HTR-8/SVneo (cell line): ENCODE results near the gene FGF11.

ENCODE experiments used
- DNase-seq: peaks from one replicate; pipeline ENCODE4 v3.0.0; 2011; ENCODE audit warnings: low spot score, mixed read lengths; ENCODE audit not compliant: insufficient read length
- FAIRE-seq: peaks from 2 replicates; lab custom pipeline; 2011; peaks lifted over from hg19 to GRCh38; lab: Jason Lieb, UNC

Gene FGF11

DNA sequence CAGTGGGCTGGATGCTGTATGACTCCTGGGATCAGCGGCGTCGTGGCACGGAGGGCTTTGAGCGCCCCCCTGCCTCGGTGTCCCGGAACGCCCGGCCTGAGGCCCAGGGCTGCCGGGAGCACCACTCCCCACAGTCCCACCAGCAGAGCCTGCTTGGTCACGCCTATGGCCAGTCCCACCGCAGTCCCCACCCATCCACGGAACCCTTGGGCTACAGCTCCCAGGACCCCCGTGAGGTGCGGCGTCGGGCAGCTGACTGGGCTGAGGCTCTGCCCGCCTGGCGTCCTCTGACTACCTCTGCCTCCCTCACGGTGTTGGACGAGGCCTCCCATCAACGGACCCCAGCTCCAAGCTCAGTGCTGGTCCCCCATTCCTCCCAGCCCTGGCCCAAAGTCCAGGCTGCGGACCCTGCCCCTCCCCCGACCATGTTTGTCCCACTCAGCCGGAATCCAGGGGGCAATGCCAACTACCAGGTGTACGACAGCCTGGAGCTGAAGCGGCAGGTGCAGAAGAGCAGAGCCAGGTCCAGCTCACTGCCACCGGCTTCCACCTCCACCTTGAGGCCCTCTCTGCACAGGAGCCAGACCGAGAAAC lies 12.3 kb upstream of the FGF11 start:
- no peak for FAIRE-seq
- DNase-seq, result no peak

DNA sequence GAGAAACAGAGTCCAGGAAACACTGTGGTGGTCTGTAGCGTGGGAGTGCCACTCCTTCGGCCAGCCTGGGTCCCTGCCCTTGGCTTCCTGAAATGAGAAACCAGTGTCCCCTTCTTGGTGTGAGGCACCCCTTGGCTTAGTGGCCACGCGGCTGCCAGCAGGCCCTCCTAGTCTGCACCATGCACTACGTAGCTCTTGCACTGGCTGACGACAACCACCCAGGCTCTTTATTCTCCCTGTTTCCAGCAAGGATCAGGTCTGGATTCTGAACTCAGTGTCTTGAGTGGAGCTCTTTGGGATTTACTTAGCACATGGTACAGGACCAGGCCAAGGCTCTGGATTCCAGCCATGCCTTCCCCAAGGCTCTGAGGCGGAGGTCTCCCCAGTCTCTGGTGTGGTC lies 11.8 kb upstream of the FGF11 start:
- DNase-seq, result no peak
- FAIRE-seq, result no peak

GRCh38 chr17:7428557-7428956 lies 10.8 kb upstream of the FGF11 start, which contains the start of gene SPEM3:
SPEM3 (plus strand) TSS chr17:7428857; CDS start chr17:7428903, 46 bp downstream.
- DNase-seq (no peak), FAIRE-seq (no peak)

GRCh38 chr17:7429722-7430121 lies 9.6 kb upstream of the FGF11 start:
- DNase-seq (no peak), FAIRE-seq (no peak)

DNA sequence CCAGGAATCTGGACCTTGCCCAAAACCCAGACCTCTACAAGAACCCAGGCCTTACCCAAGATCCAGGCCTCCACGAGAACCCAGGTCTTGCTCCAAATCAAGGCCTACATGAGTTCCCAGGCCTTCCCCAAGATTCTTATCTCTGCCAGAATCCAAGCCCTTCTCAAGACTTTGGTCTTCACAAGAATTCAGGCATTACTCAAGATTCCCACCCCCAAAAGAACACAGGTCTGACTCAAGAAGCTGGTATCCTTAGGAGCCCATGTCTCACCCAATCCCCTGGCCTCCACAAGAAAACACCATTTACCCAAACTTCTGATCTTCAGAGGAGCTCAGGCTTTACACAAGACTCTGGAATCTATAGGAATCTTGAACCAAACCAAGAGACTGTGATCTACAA lies 8.1 kb upstream of the FGF11 start:
- DNase-seq (no peak), FAIRE-seq (no peak)

- FAIRE-seq (no peak), DNase-seq (no peak)
Measured at GRCh38 chr17:7432296-7432695, 7.0 kb upstream of the FGF11 start.

GRCh38 chr17:7435676-7436555 lies 3.4 kb upstream of the FGF11 start:
- DNase-seq, result no peak
- no peak for FAIRE-seq

- FAIRE-seq (peak; percentile 73), DNase-seq (peak; percentile 76)
Measured at GRCh38 chr17:7436556-7437368, 2.5 kb upstream of the FGF11 start.

GRCh38 chr17:7437369-7437863 lies 1.9 kb upstream of the FGF11 start:
- no peak for FAIRE-seq

GRCh38 chr17:7437950-7438614 lies 1.2 kb upstream of the FGF11 start:
- no peak for DNase-seq
- FAIRE-seq, result no peak

More at GRCh38 chr17:7437369-7437863, 1.9 kb upstream of the FGF11 start:
- no peak for DNase-seq

DNA sequence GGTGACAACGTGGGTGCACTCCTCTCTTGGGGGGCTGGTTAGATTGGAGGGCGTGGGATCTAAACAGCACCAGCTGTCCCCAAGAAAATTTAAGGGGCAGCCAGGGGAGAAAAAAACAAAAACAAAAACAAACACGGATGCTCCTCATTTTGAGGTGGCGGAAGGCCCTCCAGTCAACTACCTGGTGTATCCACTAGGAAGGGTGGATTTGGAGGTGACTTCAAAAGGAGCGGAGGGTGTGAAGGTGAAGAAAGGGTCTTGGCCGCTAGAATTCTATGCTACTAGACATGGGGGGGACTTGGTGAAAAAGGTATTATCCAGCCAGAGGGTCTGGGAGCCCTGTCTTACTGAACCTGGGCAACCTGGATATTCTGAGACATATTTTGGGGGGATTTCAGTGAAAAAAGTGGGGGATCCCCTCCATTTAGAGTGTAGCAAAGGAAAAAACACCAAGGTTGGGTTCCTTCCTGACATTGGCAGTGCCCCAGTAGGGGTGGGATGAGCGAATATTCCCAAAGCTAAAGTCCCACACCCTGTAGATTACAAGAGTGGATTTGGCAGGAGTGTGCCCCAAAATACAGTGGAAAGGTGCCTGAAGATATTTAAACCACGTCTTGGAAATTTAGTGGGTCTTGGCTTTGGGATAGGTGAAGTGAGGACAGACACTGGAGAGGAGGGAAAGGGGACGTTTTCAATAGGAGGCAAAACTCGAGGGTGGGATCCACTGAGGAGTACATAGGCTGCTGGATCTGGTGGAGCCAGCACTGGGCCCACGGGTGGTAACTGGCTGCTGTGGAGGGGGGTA lies 454 bp upstream of the FGF11 start:
- DNase-seq (no peak), FAIRE-seq (no peak)

GRCh38 chr17:7440113-7440833 lies 961 bp downstream of the FGF11 start:
- peak; percentile 66 for DNase-seq
- FAIRE-seq, result peak; percentile 92

- FAIRE-seq (no peak), DNase-seq (peak; percentile 41)
Measured at GRCh38 chr17:7440834-7441195, 1.5 kb downstream of the FGF11 start.

DNA sequence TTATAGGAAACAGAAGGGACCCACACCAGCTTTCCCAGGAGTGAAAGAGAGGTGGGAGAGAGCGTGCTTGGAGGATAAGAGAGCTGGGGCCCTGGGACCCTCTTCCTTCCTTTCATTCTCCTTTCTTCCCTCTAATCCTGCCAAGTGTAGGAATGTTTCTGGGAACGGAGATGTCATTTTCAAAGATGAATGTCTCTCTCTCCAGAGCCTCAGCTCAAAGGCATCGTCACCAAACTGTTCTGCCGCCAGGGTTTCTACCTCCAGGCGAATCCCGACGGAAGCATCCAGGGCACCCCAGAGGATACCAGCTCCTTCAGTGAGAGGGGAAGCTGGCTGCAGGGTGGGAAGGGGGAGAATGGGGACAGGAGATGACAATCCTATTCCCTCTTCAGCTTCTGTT lies 2.0 kb downstream of the FGF11 start:
- DNase-seq (no peak), FAIRE-seq (no peak)

DNA sequence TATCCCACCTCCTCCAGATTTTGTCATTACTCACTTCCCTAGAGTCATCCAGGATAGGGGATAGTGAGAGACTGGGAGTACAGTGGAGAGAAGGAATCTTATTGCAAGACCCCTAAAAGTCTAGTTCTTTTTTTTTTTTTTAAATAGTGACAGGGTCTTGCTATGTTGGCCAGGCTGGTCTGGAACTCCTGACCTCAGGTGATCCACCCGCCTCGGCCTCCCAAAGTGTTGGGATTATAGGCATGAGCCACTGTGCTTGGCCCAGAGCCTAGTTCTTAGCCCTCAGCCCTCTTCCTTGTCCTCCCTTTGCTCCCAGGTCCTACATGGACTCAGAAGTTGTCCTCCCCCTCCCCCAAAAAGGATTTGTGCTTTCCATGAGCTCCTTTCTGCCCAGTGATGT lies 2.8 kb downstream of the FGF11 start:
- FAIRE-seq, result no peak
- DNase-seq, result no peak

DNA sequence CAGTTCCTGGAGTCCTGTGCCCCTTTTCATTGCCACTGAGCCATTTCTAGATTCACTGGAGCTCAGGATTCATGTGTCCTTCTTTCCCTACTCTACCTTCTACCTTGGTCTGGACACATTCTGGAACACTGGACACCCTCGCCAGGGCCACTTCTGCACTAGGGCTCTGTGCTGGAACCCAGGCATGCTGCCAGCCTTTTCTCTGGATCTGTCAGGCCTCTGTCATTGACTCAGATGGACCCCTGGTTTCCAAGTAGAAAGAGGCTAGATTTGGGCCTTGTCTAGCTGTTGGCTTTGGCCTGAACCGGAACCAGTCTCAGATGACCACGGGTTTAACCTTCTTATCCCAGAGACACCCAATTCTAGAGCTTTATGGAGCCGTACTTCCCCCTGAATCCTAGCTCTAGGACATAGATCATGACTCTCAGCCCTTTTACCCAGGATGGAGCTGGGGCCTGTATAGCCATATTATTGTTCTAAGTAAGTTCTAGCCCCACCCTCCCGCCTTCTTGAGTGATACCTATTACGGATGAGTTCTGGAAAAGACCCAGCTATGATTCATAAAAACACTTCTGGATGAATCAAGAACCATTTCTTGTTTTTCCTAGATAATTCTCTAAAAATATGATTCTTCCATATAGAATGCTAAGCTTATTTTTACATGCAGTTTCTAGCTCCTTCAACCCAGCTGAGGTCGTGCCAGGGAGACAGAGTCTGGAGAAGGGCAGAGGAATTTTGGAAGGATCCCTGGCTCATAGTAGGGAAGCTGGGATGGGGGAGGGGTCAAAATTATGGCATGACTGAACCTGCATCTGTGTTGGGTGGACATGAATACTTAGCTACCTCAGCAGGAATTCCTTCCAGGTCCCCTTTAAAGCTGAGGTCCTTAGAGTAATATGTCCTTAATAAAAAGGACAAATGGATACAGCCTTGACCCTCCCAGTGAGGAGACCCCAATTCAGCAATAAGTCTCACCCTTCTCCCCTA lies 4.5 kb downstream of the FGF11 start:
- FAIRE-seq (peak; percentile 75), DNase-seq (no peak)
